OCI-LY3 (cell line): ENCODE data around the gene EXOC3L1.

ENCODE experiments used
- EZH2phosphoT487 ChIP-seq: fragments of 200-600 bp; shearing (Covaris generic); IDR thresholded peaks from 2 replicates; pipeline ENCODE4 v1.6.1; 2018; ENCODE audit warnings: antibody characterized with exemption, mixed run types, low read depth
- TF ChIP-seq, protein P1 (sequence below): fragments of 200-600, 300-600 bp; sonication (generic); IDR thresholded peaks from 2 replicates; pipeline ENCODE4 v1.5.1; 2014; ENCODE audit warnings: antibody characterized with exemption, low read length, low read depth

DNA sequence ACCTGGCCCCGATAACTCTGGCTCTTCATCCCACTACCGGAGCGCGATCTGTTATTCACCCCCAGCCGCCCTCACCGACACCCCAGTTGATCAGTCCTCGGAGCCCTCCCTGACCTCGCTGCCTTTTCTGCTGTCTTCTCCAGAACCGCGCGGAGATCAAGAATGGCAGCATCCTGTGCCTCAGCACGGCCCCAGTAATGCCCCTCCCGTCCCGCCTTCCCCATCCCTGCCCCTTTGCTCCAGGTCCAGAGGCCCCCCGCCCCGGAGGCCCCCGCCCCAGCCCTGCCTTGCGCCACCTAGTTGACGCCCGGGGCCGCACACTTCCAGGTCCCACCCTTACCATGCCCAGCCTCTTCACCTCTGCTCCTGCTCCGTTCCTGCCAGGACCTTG, 9.9 kb upstream of the EXOC3L1 start:
- TF ChIP-seq, protein P1, sequence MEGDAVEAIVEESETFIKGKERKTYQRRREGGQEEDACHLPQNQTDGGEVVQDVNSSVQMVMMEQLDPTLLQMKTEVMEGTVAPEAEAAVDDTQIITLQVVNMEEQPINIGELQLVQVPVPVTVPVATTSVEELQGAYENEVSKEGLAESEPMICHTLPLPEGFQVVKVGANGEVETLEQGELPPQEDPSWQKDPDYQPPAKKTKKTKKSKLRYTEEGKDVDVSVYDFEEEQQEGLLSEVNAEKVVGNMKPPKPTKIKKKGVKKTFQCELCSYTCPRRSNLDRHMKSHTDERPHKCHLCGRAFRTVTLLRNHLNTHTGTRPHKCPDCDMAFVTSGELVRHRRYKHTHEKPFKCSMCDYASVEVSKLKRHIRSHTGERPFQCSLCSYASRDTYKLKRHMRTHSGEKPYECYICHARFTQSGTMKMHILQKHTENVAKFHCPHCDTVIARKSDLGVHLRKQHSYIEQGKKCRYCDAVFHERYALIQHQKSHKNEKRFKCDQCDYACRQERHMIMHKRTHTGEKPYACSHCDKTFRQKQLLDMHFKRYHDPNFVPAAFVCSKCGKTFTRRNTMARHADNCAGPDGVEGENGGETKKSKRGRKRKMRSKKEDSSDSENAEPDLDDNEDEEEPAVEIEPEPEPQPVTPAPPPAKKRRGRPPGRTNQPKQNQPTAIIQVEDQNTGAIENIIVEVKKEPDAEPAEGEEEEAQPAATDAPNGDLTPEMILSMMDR: no peak
- no peak for TF ChIP-seq EZH2phosphoT487
